Kidney (tissue), 22 donors: ENCODE results near the gene DEPDC4. TPM values are rescaled to one million over a fixed set of nuclear protein-coding genes. Genes with fewer than 3 reads are reported as not detected.
A peak's percentile ranks its signal among the peaks of the same experiment; 100 is the strongest.
"Not testable (repeated sequence)": the region's sequence is repeated elsewhere in the genome, so short reads cannot be mapped to it uniquely, and the experiment has no call there.

ENCODE experiments used
- DNase-seq, 5 donors: peaks; one replicate each; pipeline ENCODE4 v3.0.0-alpha.2; 2013 to 2020
- FAIRE-seq: peaks from 2 replicates; lab custom pipeline; 2012; peaks lifted over from hg19 to GRCh38; lab: Jason Lieb, UNC
- H3K27ac ChIP-seq, 2 donors: one replicate each; pipeline ENCODE4 v1.7.0; 2013; ENCODE audit warnings: low read depth in 2 of 2, low read length in 2 of 2, inconsistent platforms in 1 of 2
- H3K27me3 ChIP-seq: one replicate; pipeline ENCODE4 v1.7.1; 2013; ENCODE audit warnings: low read length, inconsistent platforms; ENCODE audit not compliant: control insufficient read depth, insufficient read depth
- H3K36me3 ChIP-seq, 3 donors: one replicate each; pipeline versions ENCODE4 v1.7.0 to v1.7.1; 2013; ENCODE audit warnings: low read length in 3 of 3, control low read depth in 1 of 3, inconsistent platforms in 1 of 3; ENCODE audit not compliant: insufficient read depth in 3 of 3, control insufficient read depth in 2 of 3
- H3K4me1 ChIP-seq, 3 donors: one replicate each; pipeline versions ENCODE4 v1.7.0 to v1.7.1; 2013; ENCODE audit warnings: low read length in 3 of 3, inconsistent platforms in 1 of 3, low read depth in 1 of 3; ENCODE audit not compliant: control insufficient read depth in 2 of 3, insufficient read depth in 2 of 3
- H3K4me3 ChIP-seq, 3 donors: one replicate each; pipeline versions ENCODE4 v1.7.0 to v1.8.1; 2013; ENCODE audit warnings: low read length in 3 of 3, control low read depth in 1 of 3, inconsistent platforms in 1 of 3
- H3K9ac ChIP-seq, 3 donors: one replicate each; pipeline versions ENCODE4 v1.7.0 to v1.7.1; 2013; ENCODE audit warnings: low read length in 3 of 3, control low read depth in 1 of 3, inconsistent platforms in 1 of 3
- H3K9me3 ChIP-seq, 3 donors: one replicate each; pipeline versions ENCODE4 v1.7.0 to v1.7.1; 2013; ENCODE audit warnings: low read length in 3 of 3, control low read depth in 1 of 3, inconsistent platforms in 1 of 3; ENCODE audit not compliant: control insufficient read depth in 2 of 3, insufficient read depth in 1 of 3
- CTCF ChIP-seq: IDR thresholded peaks from 3 replicates; pipeline ENCODE4 v1.5.1; 2012; ENCODE audit warnings: mild to moderate bottlenecking, moderate library complexity, borderline replicate concordance; ENCODE audit not compliant: insufficient read depth; ENCODE audit errors: extremely low read depth
- intact Hi-C: fragments of 100-400 bp; cut with DNase I; formaldehyde crosslinking; loops from one replicate; pipeline ENCODE4 v1.11.1; 2022
- long read RNA-seq, 10 donors: library from polyadenylated mRNA in 1 of 10; unstranded in 1 of 10; transcript quantifications; one replicate each; pipeline ENCODE4 v2.0.0 and lab custom pipeline, GENCODE V29; 2021 to 2026
- polyA plus RNA-seq: library from polyadenylated mRNA; stranded (reverse); fragments of 350-450 nt; fragmentation: Illumina TruSeq; extraction: RNeasy Lipid Tissue Mini Kit (QIAGEN cat#74804); gene quantifications from one replicate; pipeline ENCODE4 v1.2.3, GENCODE V29; 2014; ENCODE audit warnings: low read depth, low replicate concordance; ENCODE audit not compliant: insufficient read depth
- total RNA-seq: library from RNA; stranded (reverse); fragmentation: NEBNext Ultra II Directional; extraction: Animal tissue kit (Norgen Biotek cat#: 25700); gene quantifications from one replicate; pipeline ENCODE4 v1.2.1, GENCODE V29; 2021
- donor health status: control.
- donor health status: control.
- donor health status: control.
- donor health status: control.
- donor health status: control.
- donor health status: DM: yes; HTN: yes; CAD: no.
- donor health status: Normal renal cell carcinoma (clear cell type).

Gene DEPDC4
- total RNA-seq (1.4 TPM), polyA plus RNA-seq (1.1 TPM)
- long read RNA-seq, donor 1, result 0 reads
- long read RNA-seq, donor 2, result 0 reads
- long read RNA-seq, donor 3, result 0 reads
- long read RNA-seq, donor 4, result 0 reads
- long read RNA-seq, donor 5, result 0 reads
- long read RNA-seq, donor 6, partial matches to known transcripts, result 83 of 113 reads
- long read RNA-seq, donor 6, other reads (novel, unspliced or antisense), result 29 of 113 reads
- long read RNA-seq, donor 7, partial matches to known transcripts, result 0 of 1 reads
- long read RNA-seq, donor 7, other reads (novel, unspliced or antisense), result 1 of 1 reads
- long read RNA-seq, donor 8, result 0 reads
- long read RNA-seq, donor 9, result 0 reads
- long read RNA-seq, donor 10, result 0 reads

GRCh38 chr12:100266835-100267602, at the start of gene DEPDC4, which contains the start of gene SCYL2:
Gene DEPDC4 (minus strand): TSS chr12:100267079. CDS start chr12:100267076, 3 bp downstream.
Gene SCYL2 (plus strand): TSS chr12:100267177. CDS start chr12:100282971, 15,794 bp downstream.
- H3K36me3 ChIP-seq, result no peaks in the 10 kb centered on the region
- H3K27me3 ChIP-seq, result no peaks in the 10 kb centered on the region
- DNase-seq, result peak; percentile 97 to 99 (median 98)
- no peak for TF ChIP-seq CTCF
- H3K9ac ChIP-seq, result peak within 1 kb of the TSS; percentile 80 to 98 (median 94)
- peak within 1 kb of the TSS; percentile 92 to 93 for H3K27ac ChIP-seq
- intact Hi-C loops, result no loop called here
- H3K4me3 ChIP-seq, result peak within 1 kb of the TSS; percentile 79 to 95 (median 83)
- peak; percentile 77 for FAIRE-seq
- H3K4me1 ChIP-seq, result peaks cover 4 to 12% (median 9%) of the 10 kb centered on the region in 3 donors
- H3K9me3 ChIP-seq, result no peaks in the 10 kb centered on the region

GRCh38 chr12:100311317-100311716, 44.4 kb upstream of the DEPDC4 start:
- no peak for TF ChIP-seq CTCF
- no peak overlapping the region for H3K9ac ChIP-seq
- H3K4me1 ChIP-seq, result no peaks in the 10 kb centered on the region
- no peak for FAIRE-seq
- no peak overlapping the region for H3K27ac ChIP-seq
- H3K36me3 ChIP-seq, result peaks cover 0 to 4% (median 2%) of the 10 kb centered on the region in 3 donors
- H3K4me3 ChIP-seq, result no peak overlapping the region
- intact Hi-C loops, result no loop called here
- no peak for DNase-seq
- no peaks in the 10 kb centered on the region for H3K27me3 ChIP-seq
- no peaks in the 10 kb centered on the region for H3K9me3 ChIP-seq

- H3K4me3 ChIP-seq, DNase-seq, H3K4me1 ChIP-seq, H3K27ac ChIP-seq, H3K9me3 ChIP-seq, H3K27me3 ChIP-seq, FAIRE-seq, intact Hi-C loops, H3K36me3 ChIP-seq, H3K9ac ChIP-seq: not testable (repeated sequence)
These were observed 41.3 kb upstream of the DEPDC4 start for GRCh38 chr12:100308138-100308537.

GRCh38 chr12:100304334-100304733, 37.5 kb upstream of the DEPDC4 start:
- not testable (repeated sequence) for H3K36me3 ChIP-seq, FAIRE-seq

More at GRCh38 chr12:100304334-100304733, 37.5 kb upstream of the DEPDC4 start:
- H3K4me3 ChIP-seq, H3K4me1 ChIP-seq, H3K9ac ChIP-seq, intact Hi-C loops, DNase-seq, H3K9me3 ChIP-seq, H3K27ac ChIP-seq, H3K27me3 ChIP-seq: not testable (repeated sequence)
